DLD1 (cell line): ENCODE measurements around the gene RTRAF.

Experiments
- in situ Hi-C: cut with HindIII; loops from 2 replicates; pipeline ENCODE4 v1.10.0; 2017; ENCODE audit warnings: low sequenced_read_pairs

Gene RTRAF

DNA sequence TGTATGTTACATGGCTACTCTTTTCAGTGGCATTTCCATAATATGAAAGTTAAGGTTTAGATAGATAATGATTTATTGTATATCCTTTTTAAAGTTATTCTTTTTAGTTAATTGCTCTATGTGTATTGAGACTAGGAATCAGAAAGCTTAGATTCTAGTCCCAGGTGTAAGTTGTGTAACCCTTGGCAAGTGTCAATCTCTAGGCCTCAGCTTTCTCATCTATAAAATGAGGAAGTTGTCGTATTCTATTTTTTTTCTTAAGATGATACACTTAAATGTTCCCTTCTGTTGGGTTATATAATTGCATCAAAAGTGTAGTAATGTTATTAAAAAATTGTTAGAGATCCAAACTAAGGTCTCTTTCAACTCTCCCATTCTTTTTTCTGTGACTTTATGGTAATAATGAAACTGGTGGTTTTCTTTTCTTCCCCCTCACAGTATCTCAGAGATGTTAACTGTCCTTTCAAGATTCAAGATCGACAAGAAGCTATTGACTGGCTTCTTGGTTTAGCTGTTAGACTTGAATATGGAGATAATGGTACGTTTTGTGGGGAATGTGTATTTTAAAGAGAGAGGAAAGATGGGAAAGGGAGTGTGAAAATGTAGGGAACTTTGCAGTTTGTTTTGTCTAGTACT lies 4.1 kb downstream of the RTRAF start:
- in situ Hi-C loops = no loop called here

- in situ Hi-C loops = no loop called here
These were observed 6.9 kb downstream of the RTRAF start for GRCh38 chr14:51996148-51996746.

DNA sequence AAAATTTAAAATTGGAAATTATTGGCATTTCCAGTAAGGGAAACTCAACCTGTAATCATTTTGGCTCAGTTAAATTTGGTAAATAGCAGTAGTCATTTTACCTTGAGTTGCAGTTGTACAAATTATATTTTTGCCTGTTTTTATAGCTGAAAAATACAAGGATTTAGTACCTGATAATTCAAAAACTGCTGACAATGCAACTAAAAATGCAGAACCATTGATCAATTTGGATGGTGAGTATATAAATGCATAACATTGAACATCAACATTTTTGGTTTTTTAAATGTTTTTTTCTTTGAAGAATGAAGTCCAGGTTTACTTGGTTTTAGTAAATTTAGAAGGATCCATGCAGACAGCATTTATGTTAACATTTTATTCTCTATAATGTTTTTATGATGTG lies 9.0 kb downstream of the RTRAF start:
- in situ Hi-C loops = no loop called here

GRCh38 chr14:51999084-51999483 lies 9.7 kb downstream of the RTRAF start:
- in situ Hi-C loops = no loop called here

DNA sequence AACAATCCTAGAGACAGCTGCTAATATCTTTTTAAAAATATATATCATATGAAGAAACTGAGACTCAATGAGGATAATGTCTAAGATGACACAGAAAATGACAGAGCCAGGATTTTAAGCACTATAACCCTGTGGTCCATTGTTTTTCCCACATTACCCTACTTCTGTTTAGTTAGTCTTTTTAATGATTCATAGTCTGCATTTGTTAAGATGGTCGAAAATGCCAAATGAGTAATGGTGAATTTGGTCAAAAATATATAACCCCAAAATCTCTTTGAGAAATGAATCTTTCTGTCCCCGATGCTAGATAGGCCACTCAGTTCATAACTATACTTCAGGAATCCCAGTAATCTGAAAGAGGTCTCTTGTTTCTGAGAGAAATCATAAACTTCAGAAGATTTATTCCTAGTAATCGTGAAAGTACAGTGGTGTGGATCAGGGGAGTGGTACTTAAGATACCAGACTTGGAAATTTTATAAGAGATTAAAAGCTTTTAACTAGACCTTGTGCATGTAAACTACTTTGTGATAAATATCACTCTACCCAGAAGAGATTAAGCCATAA lies 10.8 kb downstream of the RTRAF start:
- in situ Hi-C loops = no loop called here

GRCh38 chr14:52000696-52001095 lies 11.3 kb downstream of the RTRAF start:
- in situ Hi-C loops = no loop called here

DNA sequence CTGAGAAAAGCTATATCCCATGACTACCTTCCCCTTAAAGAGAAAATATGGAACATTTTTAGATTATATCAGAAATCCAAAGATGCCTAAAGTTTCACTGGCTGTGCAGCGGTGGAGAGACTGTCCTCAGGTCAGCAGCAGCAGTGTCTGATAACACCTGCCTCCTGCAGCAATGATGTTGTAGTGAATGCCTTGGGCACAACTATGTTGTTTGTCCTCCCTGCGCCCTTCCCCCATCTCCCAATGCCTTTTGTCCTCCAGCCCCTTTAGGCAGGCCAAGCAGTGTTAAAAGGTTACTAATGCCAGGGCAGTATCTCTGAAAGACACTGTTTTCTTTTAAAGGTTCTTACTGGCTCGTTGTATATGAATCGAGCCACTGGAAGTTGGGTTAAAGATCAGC lies 13.2 kb downstream of the RTRAF start:
- in situ Hi-C loops = no loop called here

DNA sequence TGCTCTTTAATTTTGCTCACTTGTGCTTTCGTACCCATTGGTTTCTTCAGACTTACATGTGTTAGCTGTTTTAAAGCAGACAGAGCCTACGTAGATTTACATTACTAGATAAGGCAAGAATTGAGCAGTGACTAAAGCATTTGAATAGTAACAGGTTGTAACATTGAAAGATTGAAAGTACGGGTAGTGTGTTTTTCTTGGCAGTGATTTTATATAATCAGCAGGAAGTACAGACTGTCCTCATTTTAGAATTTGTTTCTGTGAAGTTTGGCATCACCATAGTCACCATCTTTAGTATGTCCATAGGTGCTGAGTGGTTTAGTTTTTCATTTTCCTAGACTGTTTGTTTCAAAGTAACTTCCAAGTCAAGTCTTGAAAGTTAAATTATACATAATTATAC lies 14.0 kb downstream of the RTRAF start:
- in situ Hi-C loops = no loop called here

DNA sequence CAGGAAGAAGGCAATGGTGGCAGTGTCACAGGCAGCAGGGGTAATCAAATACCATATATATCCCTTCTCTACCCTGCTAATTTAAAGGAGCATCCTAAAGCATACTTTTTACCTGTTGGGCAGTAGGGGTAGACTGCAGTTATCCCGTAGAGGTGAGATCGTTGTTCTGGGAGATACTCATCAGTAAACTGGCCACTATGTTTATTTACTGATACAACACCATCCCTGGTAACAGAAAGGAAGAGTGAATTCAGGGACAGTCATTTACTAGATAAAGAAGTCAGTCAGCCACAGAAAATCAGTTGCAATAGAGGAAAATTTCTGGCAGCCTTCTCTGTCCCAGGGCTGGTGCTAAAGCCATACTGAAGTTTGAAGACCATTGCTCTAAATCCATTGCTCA lies 16.3 kb downstream of the RTRAF start:
- in situ Hi-C loops = no loop called here

GRCh38 chr14:52006361-52006760 lies 17.0 kb downstream of the RTRAF start:
- in situ Hi-C loops = no loop called here

DNA sequence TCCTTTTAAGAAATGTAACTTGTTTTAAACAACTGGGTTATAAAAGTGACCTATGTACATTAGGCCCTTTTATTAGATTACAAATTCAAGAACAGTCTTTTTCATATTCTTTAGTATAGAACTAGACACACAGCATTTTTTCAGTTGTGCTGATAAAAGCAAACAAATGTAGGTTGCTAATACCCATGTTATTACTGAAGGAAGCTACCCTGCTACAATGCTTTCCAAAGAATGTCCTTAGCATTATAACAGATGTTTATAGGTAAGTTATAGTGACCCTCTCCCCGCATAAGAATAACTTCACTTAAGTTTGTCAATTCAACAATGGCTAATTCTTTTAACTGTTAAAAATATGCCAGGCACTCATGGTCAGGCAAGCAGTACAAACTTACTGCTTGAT lies 17.9 kb downstream of the RTRAF start:
- in situ Hi-C loops = no loop called here

GRCh38 chr14:52007637-52008036 lies 18.3 kb downstream of the RTRAF start:
- in situ Hi-C loops = no loop called here

- in situ Hi-C loops = no loop called here
These were observed 18.8 kb downstream of the RTRAF start for GRCh38 chr14:52008136-52008535.

- in situ Hi-C loops = no loop called here
These were observed 20.9 kb downstream of the RTRAF start for GRCh38 chr14:52010173-52010693.

GRCh38 chr14:52011523-52011922 lies 22.2 kb downstream of the RTRAF start:
- in situ Hi-C loops = no loop called here

DNA sequence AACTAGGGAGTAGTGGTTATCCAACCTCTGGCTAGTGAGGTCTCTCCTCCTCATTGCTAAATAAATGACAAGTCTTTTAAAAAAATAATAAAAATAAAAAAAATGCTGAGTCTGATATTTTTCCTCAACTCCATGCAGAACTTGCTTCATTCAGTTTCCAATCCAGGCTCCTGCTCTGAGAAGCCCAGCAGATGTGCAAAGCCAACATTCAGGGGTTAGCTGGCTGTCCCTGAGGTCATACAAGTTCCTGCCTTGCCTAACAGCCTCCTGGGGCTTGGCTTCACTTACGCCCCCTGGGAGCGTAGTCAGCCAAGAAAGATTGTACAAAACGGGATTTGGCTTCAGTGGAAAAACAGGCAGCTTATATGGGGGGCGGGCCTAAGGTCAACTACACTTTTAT lies 23.3 kb downstream of the RTRAF start:
- in situ Hi-C loops = no loop called here

- in situ Hi-C loops = no loop called here
These were observed 24.7 kb downstream of the RTRAF start for GRCh38 chr14:52013984-52014600.

GRCh38 chr14:52014601-52015267 lies 25.4 kb downstream of the RTRAF start:
- in situ Hi-C loops = no loop called here

DNA sequence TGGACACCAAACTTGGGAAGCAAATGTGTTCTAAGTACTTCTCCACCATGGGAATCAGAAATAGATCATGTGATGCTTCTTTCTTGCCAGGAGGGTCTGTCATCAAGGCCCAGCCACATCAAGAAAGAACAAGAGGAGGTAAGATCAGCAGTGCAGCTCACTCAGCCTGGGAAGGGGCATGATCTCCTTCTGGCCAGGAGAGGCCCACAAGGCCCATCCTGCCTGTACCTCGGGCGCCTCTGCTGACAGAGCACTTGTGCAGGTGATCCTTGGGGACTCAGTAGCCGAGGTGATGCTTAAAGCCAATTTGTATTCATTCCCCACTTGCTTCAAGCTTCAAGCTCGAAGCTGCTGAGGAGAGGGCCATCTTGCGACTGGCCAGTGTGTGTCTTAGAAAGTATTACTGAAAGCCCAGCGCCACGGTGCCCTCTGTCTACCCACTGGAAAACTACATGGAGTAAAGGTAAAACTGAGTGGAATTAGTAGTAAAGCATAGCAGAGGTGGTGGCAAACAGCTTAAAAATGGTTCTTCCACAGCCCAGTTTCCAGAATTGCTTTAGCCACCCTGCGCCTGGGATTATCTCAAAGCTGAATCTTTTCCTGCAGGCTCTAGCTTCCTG lies 26.2 kb downstream of the RTRAF start:
- in situ Hi-C loops = no loop called here

- in situ Hi-C loops = no loop called here
These were observed 28.9 kb downstream of the RTRAF start for GRCh38 chr14:52018252-52018651.

DNA sequence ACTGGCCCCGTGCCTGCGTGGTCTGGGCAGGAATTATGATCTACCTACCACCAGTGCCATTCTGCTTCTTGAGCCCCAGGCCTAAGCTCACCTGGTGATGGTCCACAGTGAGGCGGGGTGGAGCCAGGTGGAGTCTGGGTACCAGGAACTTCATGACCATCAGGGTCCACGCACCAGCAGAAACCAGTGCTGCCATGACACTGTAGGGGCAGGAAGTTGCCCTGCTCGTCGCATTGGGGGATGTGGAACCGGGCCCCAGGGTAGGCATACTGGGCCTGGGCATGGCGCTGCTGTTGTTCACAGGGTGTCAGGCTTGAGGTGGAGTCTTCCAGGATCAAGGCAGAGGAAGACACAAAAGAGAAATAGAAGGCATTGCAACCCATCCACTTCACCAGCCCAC lies 29.6 kb downstream of the RTRAF start:
- in situ Hi-C loops = no loop called here
